GM21367 (cell line): Measurements from ENCODE around the gene ZNF112.

Experiments
- ATAC-seq: cut with Tn5 transposase; IDR thresholded peaks from one replicate; pipeline ENCODE4 v1.9.1; 2021; ENCODE audit not compliant: unreplicated experiment

Gene ZNF112

GRCh38 chr19:44284968-44285367, 71.5 kb downstream of the ZNF112 start:
- ATAC-seq: no peak

- no peak for ATAC-seq
Observed at GRCh38 chr19:44282846-44283245, 73.6 kb downstream of the ZNF112 start.

- ATAC-seq: no peak
Observed at GRCh38 chr19:44280916-44281315, 75.6 kb downstream of the ZNF112 start.

GRCh38 chr19:44278181-44278690, 78.2 kb downstream of the ZNF112 start:
- ATAC-seq: no peak

GRCh38 chr19:44277331-44277730, 79.1 kb downstream of the ZNF112 start:
- no peak for ATAC-seq
